GM19351 (cell line): Measurements from ENCODE around the gene AACS.
"Not testable (repeated sequence)": the region's sequence is repeated elsewhere in the genome, so short reads cannot be mapped to it uniquely, and the experiment has no call there.

ENCODE experiments used
- ATAC-seq: cut with Tn5 transposase; IDR thresholded peaks from one replicate; pipeline ENCODE4 v1.9.1; 2021; ENCODE audit warnings: mild to moderate bottlenecking, moderate library complexity; ENCODE audit not compliant: unreplicated experiment

AACS gene

GRCh38 chr12:125121106-125121505 is 55.9 kb downstream of the AACS start:
- no peak for ATAC-seq

DNA sequence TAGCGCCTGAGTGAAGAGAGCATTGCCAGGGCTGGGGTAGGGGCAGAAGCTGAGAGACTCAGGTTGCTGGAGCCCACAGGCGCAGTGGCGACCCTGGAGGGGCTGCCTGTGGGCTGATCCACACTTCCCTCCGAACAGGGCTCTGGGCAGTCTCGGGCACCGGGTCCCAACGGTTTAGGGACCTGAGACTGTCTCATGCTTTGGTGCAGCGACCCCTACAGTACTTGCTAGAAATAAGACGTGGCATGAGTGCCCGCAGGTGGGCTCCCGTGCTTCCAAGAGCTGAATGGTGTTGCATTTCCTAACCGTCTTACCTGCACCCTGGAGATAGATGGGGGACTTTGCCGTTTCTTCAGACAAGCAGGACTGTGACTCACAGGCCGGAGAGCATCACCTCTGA is 57.4 kb downstream of the AACS start:
- no peak for ATAC-seq

DNA sequence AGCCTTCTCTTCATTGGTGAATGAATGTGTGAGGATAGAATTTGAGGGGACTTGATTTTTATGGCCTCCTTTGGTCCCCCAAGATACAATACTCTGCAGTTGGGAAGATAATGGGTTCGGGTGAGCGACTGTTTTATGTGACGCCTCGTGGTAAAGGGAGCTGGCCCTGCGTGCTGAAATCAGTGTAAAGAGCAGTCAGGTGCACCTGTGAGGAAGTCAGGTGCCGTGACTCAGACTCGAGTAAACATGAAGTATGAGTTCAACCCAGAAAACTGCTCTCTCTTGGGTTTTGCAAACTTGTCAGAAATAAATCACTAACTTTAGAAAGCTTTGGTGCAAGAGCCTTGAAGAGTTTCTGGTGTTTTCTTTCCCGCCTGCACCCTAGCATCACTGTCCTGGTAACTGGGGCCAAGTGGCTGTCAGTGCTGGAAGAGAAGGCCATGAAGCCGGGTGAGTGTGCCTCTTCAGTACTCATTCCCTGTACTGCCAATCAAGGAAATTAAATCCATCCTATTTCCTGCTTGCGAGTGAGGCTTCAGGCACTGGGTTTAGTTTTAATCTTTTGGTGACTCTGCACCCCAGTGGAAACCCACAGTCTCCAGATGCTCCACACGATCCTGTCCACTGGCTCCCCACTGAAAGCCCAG is 59.2 kb downstream of the AACS start:
- ATAC-seq = no peak

DNA sequence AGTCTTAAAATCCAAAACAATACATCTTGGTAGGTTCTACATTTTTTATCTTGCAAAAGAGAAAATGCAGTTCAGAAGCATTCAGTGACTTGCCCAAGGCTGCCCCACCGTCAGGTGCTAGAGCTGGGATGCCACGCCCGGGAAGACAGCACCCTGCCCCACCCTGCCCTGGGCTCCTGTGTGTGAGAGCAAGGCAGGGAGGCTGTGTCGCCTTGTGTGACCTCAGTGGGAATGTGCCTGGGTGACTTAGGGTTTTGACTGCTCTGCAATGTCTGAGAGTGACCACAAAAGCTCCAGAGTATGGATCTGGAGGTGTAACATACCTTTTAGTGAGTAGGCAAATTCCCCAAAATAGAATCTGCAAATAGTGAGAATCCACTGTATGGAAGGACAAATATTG is 60.0 kb downstream of the AACS start:
- no peak for ATAC-seq

- ATAC-seq = no peak
Measured at GRCh38 chr12:125128439-125129178, 63.4 kb downstream of the AACS start.

DNA sequence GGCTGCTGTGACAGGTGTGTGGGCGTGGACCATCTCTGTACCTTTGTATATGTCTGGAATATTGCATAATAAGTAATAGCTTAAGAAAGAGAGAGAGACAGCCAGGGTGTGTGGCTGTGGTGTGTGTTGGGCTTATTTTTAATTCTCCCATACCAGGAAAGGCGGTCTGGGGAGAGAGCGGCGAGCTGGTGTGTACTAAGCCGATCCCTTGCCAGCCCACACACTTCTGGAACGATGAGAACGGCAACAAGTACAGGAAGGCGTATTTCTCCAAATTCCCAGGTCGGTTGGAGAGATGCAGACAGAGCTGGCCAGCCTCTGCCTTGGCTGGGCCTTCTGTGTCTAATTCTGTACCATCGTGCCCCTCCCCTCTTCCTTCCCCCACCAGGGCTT is 63.9 kb downstream of the AACS start:
- no peak for ATAC-seq

DNA sequence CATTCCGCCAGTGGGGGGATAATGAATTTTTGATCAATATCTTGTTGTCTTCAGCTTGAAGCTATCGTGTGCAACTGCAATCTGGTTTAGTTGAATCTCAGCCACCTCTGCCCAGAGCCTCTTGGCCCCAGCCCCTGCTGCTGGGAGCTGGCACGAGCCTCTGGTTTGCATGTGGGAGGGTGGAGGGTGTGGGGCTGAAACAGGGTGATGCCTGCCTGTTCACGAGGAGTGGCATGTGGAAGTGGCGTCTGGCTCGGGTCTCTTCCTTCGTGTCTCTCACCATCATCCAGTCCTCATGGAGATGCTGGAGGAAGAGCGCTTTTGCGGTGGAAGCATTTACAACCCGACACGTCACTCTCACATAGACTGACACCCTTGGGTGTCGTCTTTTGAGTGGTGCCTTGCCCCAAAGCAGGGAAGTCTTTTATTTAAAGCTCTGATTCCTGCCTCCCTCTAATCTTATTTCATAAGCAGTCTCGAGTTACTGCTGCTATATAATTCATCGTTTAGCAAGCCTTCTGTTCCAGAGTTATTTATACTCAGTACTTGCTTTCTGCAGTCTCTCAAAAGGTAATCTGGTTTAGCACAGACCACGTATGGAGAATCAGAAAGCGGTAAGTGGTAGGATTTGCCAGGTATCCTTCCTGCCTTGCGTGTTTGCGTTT is 64.5 kb downstream of the AACS start:
- no peak for ATAC-seq

GRCh38 chr12:125131958-125132357 is 66.7 kb downstream of the AACS start:
- ATAC-seq = no peak

- no peak for ATAC-seq
Measured at GRCh38 chr12:125132698-125133400, 67.6 kb downstream of the AACS start.

GRCh38 chr12:125133616-125134015 is 68.4 kb downstream of the AACS start:
- ATAC-seq = no peak

DNA sequence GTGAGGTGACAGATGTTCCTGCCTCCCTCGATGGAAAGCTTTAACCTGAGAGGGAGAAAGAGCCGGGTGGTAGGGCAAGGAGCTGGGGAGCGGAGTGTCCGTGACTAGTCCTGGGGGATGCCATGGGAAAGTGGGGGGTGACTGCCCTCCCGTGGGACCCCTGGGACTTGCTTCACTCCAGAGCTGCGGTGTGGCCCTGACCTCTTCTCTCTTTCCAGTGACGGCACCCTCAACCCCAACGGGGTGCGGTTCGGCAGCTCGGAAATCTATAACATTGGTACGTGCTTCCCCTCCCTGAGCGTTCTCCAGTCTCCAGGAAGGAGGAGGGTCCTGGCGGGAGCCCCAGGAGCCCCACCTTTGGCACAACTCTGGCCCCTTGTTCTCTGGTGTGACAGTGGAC is 69.3 kb downstream of the AACS start:
- ATAC-seq = no peak

DNA sequence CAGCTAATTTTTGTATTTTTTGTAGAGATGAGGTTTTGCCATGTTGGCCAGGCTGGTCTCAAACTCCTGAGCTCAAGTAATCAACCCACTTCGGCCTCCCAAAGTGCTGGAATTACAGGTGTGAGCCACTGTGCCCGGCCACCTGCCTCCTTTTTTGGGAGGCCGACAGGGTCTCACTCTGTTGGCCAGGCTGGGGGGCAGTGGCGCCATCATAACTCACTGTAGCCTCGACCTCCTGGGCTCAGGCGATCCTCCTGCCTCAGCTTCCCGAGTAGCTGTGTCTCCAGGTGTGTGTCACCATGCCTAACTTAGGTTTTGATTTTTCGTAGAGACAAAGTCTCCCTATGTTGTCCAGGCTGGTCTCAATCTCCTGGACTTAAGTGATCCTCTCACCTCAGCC is 70.7 kb downstream of the AACS start:
- ATAC-seq = no peak

GRCh38 chr12:125136702-125137101 is 71.5 kb downstream of the AACS start:
- ATAC-seq = no peak

- no peak for ATAC-seq
Measured at GRCh38 chr12:125137766-125138344, 72.6 kb downstream of the AACS start.

DNA sequence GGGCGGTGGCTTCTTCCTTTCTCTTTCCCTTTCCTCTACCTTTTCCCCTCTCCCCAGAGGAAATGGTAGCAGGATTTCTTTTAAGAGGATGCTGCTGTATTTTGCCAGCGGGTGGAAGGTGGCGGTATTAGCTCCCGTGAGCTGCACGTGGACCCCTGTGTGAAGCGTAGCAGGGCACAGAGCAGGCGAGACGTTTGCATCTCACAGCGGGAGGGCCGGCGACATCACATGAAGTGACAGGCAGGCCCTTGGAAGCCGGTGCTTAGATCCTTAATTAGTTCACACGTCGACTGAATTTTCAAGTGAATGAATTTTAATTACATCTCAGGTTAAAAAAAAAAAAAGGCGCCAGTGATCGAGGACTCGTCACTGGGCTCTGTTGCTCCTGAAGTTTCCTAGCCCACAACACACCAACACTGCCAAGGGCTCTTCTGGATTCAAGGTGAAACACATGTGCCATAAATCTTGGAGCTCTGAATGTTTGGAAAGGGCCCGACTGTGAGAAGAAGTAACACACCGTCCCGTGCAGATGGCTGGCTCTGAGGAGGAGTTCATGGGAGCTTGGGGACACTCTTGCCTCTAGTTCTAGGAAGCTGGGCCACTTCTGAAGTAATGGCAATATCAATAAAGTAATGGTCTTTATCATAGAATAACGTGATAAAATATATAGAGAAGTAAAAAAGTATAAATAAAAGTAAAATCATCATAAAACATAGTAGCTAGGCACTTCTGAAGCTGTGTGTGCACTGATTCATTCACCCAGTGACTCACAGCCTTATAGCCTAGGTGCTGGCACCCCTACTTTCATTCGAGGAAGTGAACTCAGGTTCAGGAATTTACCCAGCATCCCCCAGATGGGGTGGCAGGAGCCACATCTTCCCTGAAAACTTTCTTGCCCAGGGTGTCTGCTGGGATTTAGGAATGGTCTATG is 75.3 kb downstream of the AACS start:
- ATAC-seq = no peak

DNA sequence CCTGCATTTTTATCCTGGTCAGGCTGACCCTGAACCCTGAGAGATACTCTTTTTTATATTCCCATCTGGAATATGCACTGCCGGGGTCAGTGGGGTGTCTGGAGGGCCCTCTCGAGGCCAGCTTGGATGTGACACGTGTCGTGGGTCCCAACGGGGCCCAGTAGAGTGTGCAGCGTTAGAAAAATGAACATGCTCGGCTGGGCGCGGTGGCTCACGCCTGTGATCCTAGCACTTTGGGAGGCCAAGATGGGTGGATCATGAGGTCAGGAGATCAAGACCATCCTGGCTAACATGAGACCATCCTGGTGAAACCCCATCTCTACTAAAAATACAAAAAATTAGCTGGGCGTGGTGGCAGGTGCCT is 76.0 kb downstream of the AACS start:
- not testable (repeated sequence) for ATAC-seq

- no peak for ATAC-seq
Measured at GRCh38 chr12:125142601-125143000, 77.4 kb downstream of the AACS start.

GRCh38 chr12:125143491-125143890 is 78.3 kb downstream of the AACS start:
- no peak for ATAC-seq

- no peak for ATAC-seq
Measured at GRCh38 chr12:125145196-125145595, 80.0 kb downstream of the AACS start.

GRCh38 chr12:125148316-125148715 is 83.1 kb downstream of the AACS start:
- no peak for ATAC-seq
